HG03457 (cell line): ENCODE data around the gene TBC1D5.
A peak's percentile ranks its signal among the peaks of the same experiment; 100 is the strongest.

ENCODE experiments used
- ATAC-seq: cut with Tn5 transposase; IDR thresholded peaks from one replicate; pipeline ENCODE4 v1.9.1; 2021; ENCODE audit warnings: moderate number of reproducible peaks; ENCODE audit not compliant: unreplicated experiment

The TBC1D5 gene

GRCh38 chr3:17194116-17194515 lies 548.3 kb downstream of the TBC1D5 start:
- ATAC-seq = no peak

- no peak for ATAC-seq
These were observed 549.4 kb downstream of the TBC1D5 start for GRCh38 chr3:17192995-17193394.

- no peak for ATAC-seq
These were observed 551.9 kb downstream of the TBC1D5 start for GRCh38 chr3:17190353-17191078.

GRCh38 chr3:17188378-17188777 lies 554.1 kb downstream of the TBC1D5 start:
- ATAC-seq = no peak

GRCh38 chr3:17187589-17188184 lies 554.7 kb downstream of the TBC1D5 start:
- no peak for ATAC-seq

GRCh38 chr3:17183951-17184550 lies 558.4 kb downstream of the TBC1D5 start:
- ATAC-seq = no peak

GRCh38 chr3:17182166-17182565 lies 560.3 kb downstream of the TBC1D5 start:
- peak; percentile 52 for ATAC-seq

GRCh38 chr3:17181413-17181907 lies 561.0 kb downstream of the TBC1D5 start:
- no peak for ATAC-seq

- ATAC-seq = peak; percentile 55
These were observed 562.8 kb downstream of the TBC1D5 start for GRCh38 chr3:17179381-17180205.

GRCh38 chr3:17176757-17177156 lies 565.7 kb downstream of the TBC1D5 start:
- ATAC-seq = no peak

GRCh38 chr3:17175187-17175807 lies 567.1 kb downstream of the TBC1D5 start:
- ATAC-seq = no peak

- ATAC-seq = no peak
These were observed 576.1 kb downstream of the TBC1D5 start for GRCh38 chr3:17166369-17166768.

- ATAC-seq = no peak
These were observed 580.3 kb downstream of the TBC1D5 start for GRCh38 chr3:17162116-17162515.

GRCh38 chr3:17160597-17160996 lies 581.8 kb downstream of the TBC1D5 start:
- ATAC-seq = no peak

- ATAC-seq = no peak
These were observed 583.3 kb downstream of the TBC1D5 start for GRCh38 chr3:17158941-17159682.

GRCh38 chr3:17157713-17158112 lies 584.7 kb downstream of the TBC1D5 start:
- no peak for ATAC-seq

- ATAC-seq = no peak
These were observed 585.6 kb downstream of the TBC1D5 start for GRCh38 chr3:17156864-17157263.

- ATAC-seq = no peak
These were observed 586.5 kb downstream of the TBC1D5 start for GRCh38 chr3:17155951-17156350.

GRCh38 chr3:17154941-17155340 lies 587.5 kb downstream of the TBC1D5 start:
- ATAC-seq = no peak

- no peak for ATAC-seq
These were observed 588.2 kb downstream of the TBC1D5 start for GRCh38 chr3:17154221-17154620.
